Pancreas (tissue), 10 donors: ENCODE measurements around the gene MAP3K7. TPM values are rescaled to one million over a fixed set of nuclear protein-coding genes. Genes with fewer than 3 reads are reported as not detected.

Experiments used
- ATAC-seq, 4 donors: fragments of 200-7000 bp; cut with Tn5 transposase; one replicate each; pipeline versions ENCODE4 v1.8.0 to v1.9.1; 2020; ENCODE audit warnings: mild to moderate bottlenecking in 4 of 4, moderate library complexity in 4 of 4
- DNase-seq, 6 donors: peaks; one replicate each; pipeline ENCODE4 v3.0.0-alpha.2; 2020
- FAIRE-seq: peaks from 2 replicates; lab custom pipeline; 2012; peaks lifted over from hg19 to GRCh38; lab: Jason Lieb, UNC
- H3K27ac ChIP-seq, 4 donors: fragments of 200-600 bp; sonication (generic); 1 replicate in 3 of 4; 2 replicates in 1 of 4; pipeline versions ENCODE4 v1.5.0 to v1.8.0; 2020
- H3K27me3 ChIP-seq, 4 donors: fragments of 200-600 bp; one replicate each; pipeline ENCODE4 v1.8.0; 2021
- H3K36me3 ChIP-seq, 3 donors: fragments of 200-600 bp; sonication (generic) in 1 of 3; one replicate each; pipeline versions ENCODE4 v1.5.0 to v1.8.0; 2020 to 2021
- H3K4me1 ChIP-seq, 3 donors: fragments of 200-600 bp; one replicate each; pipeline ENCODE4 v1.8.0; 2021
- H3K4me3 ChIP-seq, 4 donors: fragments of 200-600 bp; sonication (generic) in 2 of 4; one replicate each; pipeline versions ENCODE4 v1.5.0 to v1.8.0; 2020 to 2021
- H3K9me3 ChIP-seq, 4 donors: fragments of 200-600 bp; one replicate each; pipeline ENCODE4 v1.8.0; 2021
- CTCF ChIP-seq, 4 donors: fragments of 200-600 bp; sonication (generic) in 3 of 4; IDR thresholded peaks; one replicate each; pipeline versions ENCODE4 v1.5.0 to v1.8.0; 2021; ENCODE audit warnings: antibody characterized with exemption in 4 of 4
- WGBS, 2 donors: extraction: QIAGEN DNeasy Blood & Tissue Kit; methylation state at CpG; one replicate each; pipeline ENCODE4 v1.1.7; 2013; 5-methylcytosine and 5-hydroxymethylcytosine counted together
- intact Hi-C, 3 donors: fragments of 100-400 bp; cut with DNase I; formaldehyde crosslinking; loops; one replicate each; pipeline versions ENCODE4 v1.11.1 to v1.14.2; 2022
- polyA plus RNA-seq, 2 donors: library from polyadenylated mRNA; stranded (reverse); fragments of 200-250 nt; gene quantifications; one replicate each; pipeline ENCODE4 v1.2.3, GENCODE V29; 2013
- total RNA-seq, 6 donors: library from RNA; stranded (reverse); fragmentation: NEBNext Ultra II Directional in 4 of 6; extraction: Animal tissue kit (Norgen Biotek cat#: 25700) in 4 of 6; gene quantifications; one replicate each; pipeline versions ENCODE4 v1.2.1 to v1.2.4, GENCODE V29; 2021 to 2023
- donor health status: healthy with polysubstance abuse.
- donor health status: DM: no; HTN: no; CAD: no; lungs with moderate emphysema.
- donor health status: DM: no; HTN: no; CAD: no.
- donor health status: control.
- donor health status: control.
- donor health status: Bipolar disorder and iron deficiency.
- donor health status: DM: yes; HTN: yes; CAD: no.
- donor health status: DM: no; HTN: no; CAD: no.
- donor health status: DM: no; HTN: no; CAD: no.
- donor health status: DM: yes; HTN: yes; CAD: no.

MAP3K7 gene
- total and polyA plus RNA-seq, 8 donors, result 4.9 to 13.2 (median 7.4) TPM

DNA sequence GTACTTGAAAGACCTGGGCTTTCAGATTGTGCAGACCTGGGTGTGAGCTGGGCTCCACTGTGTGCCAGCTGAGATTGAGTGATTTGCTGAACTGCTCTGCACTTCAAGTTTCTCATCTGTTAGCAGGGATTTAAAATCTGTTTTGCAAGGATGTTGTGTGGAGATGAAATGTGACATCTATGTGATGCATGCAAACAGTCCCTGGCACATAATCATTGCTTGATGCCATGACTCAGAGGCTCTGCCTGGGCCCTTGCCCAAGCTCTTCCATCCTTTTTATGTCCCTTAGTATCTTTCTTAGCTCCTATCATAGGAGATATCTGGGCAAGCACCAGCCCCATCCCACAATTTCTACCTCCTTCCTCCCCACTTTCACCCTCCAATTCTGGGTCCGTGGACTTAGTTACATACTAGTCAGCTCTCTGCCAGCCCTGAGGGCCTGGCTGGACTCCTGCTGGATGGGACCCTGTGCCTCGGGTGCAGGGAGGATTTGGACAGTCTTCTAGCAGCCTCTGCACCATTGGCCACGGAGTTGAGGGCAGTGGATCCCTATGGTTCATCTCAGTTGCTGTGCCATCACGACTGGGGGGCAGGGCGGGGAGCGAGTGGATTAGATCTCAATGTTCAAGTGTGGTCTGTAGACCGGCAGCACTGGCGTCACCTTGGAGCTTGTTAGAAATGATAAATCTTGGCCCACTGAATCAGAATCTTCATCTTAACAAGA lies 103.6 kb downstream of the MAP3K7 start:
- WGBS, 2 donors, result 66 to 77% methylated on average over 8 of the region's 8 CpGs

GRCh38 chr6:90480666-90481065 lies 106.2 kb downstream of the MAP3K7 start:
- no peak for TF ChIP-seq CTCF (IDR thresholded peaks at IDR 0.05)
- no peaks in the 10 kb centered on the region for H3K4me1 ChIP-seq
- ATAC-seq (no peak), DNase-seq (no peak), FAIRE-seq (no peak)
- no peaks in the 10 kb centered on the region for H3K27me3 ChIP-seq
- no peak overlapping the region for H3K27ac ChIP-seq
- 77 to 86% methylated on average over 4 of the region's 4 CpGs for WGBS, 2 donors
- intact Hi-C loops, result loop anchor here in 2 of 3 donors (5.0 to 10.0 kb wide), 2 partner anchors 543 to 546 kb away; no protein-coding TSS in a partner anchor
- no peaks in the 10 kb centered on the region for H3K36me3 ChIP-seq
- no peak overlapping the region for H3K4me3 ChIP-seq
- no peaks in the 10 kb centered on the region for H3K9me3 ChIP-seq

More for the DNA sequence above, 103.6 kb downstream of the MAP3K7 start:
- intact Hi-C loops, result loop anchor here in 2 of 3 donors (5.0 to 10.0 kb wide), 2 partner anchors 546 to 548 kb away; no protein-coding TSS in a partner anchor
- DNase-seq (no peak), ATAC-seq (no peak), FAIRE-seq (no peak)
- Histone ChIP-seq H3K4me3 (no peak overlapping the region), H3K36me3 (no peaks in the 10 kb centered on the region), H3K27me3 (no peaks in the 10 kb centered on the region), H3K9me3 (no peaks in the 10 kb centered on the region), H3K27ac (no peak overlapping the region), H3K4me1 (no peaks in the 10 kb centered on the region)
- TF ChIP-seq CTCF (IDR thresholded peaks at IDR 0.05), result no peak

- no peak for DNase-seq
- Histone ChIP-seq H3K9me3 (no peaks in the 10 kb centered on the region), H3K27ac (no peak overlapping the region), H3K36me3 (no peaks in the 10 kb centered on the region), H3K4me3 (no peak overlapping the region), H3K27me3 (no peaks in the 10 kb centered on the region), H3K4me1 (no peaks in the 10 kb centered on the region)
- no peak for FAIRE-seq
- intact Hi-C loops, result loop anchor here in 1 of 3 donors (10.0 kb wide), 1 partner anchor 525 kb away; no protein-coding TSS in a partner anchor
- WGBS, 2 donors, result 85 to 92% methylated on average over 1 of the region's 1 CpG
- ATAC-seq, result no peak
- peak in 1 of 4 donors; percentile 12 for TF ChIP-seq CTCF (IDR thresholded peaks at IDR 0.05)
Observed at GRCh38 chr6:90479603-90479926, 107.3 kb downstream of the MAP3K7 start.

GRCh38 chr6:90478789-90479602 lies 107.9 kb downstream of the MAP3K7 start:
- TF ChIP-seq CTCF (IDR thresholded peaks at IDR 0.05), result peak; percentile 85 to 95 (median 90)
- FAIRE-seq, result peak; percentile 85
- peak; percentile 69 to 87 (median 78) for DNase-seq
- ATAC-seq, result peak; percentile 100
- Histone ChIP-seq H3K4me1 (no peaks in the 10 kb centered on the region), H3K27me3 (no peaks in the 10 kb centered on the region), H3K36me3 (no peaks in the 10 kb centered on the region), H3K27ac (no peak overlapping the region), H3K9me3 (no peaks in the 10 kb centered on the region), H3K4me3 (no peak overlapping the region)
- 36 to 42% methylated on average over 15 of the region's 15 CpGs for WGBS, 2 donors
- intact Hi-C loops, result loop anchor here in 1 of 3 donors (10.0 kb wide), 1 partner anchor 524 kb away; no protein-coding TSS in a partner anchor
